K562 (cell line): ENCODE data around the gene C2orf92. TPM values are rescaled to one million over a fixed set of nuclear protein-coding genes. Genes with fewer than 3 reads are reported as not detected.
A peak's percentile ranks its signal among the peaks of the same experiment; 100 is the strongest.

Source experiments
- ATAC-seq: fragments of 200-7000 bp; cut with Tn5 transposase; 3 replicates; pipeline ENCODE4 v1.9.1; 2020; ENCODE audit warnings: moderate library complexity
- BruUV-seq: library from RNA; stranded (reverse); fragments of 400-500 nt; replicated peaks from 2 replicates; lab custom pipeline; 2021; lab: Mats Ljungman, UMichigan
- CTCF ChIA-PET: fragments of 300-600 bp; formaldehyde crosslinking; extraction: SDS; loops from one replicate; lab custom pipeline; 2021; ENCODE audit warnings: low intra/inter-chr PET ratio; lab: Yijun Ruan, JAX
- POLR2A ChIA-PET: fragments of 300-600, 350-650 bp; sonication (Branson Sonifier 250); formaldehyde crosslinking; extraction: SDS; loops from one replicate; lab custom pipeline; 2021; ENCODE audit warnings: antibody characterized with exemption, inconsistent platforms; lab: Yijun Ruan, JAX
- DNase-seq, 4 experiments: peaks; one replicate each; pipeline versions ENCODE4 v3.0.0 to v3.0.0-alpha.2; 2011 to 2018; ENCODE audit warnings: low spot score in 3 of 4, mixed read lengths in 3 of 4; ENCODE audit errors: extremely low read depth in 1 of 4
- FAIRE-seq: peaks from 2 replicates; lab custom pipeline; 2011; peaks lifted over from hg19 to GRCh38; lab: Jason Lieb, UNC
- H2AFZ ChIP-seq: 2 replicates; pipeline ENCODE4 v1.6.0; 2011; ENCODE audit warnings: low read depth, low read length, control low read depth, inconsistent platforms
- H3K27ac ChIP-seq: fragments of 200-600 bp; 3 replicates; pipeline ENCODE4 v1.8.0; 2011; ENCODE audit warnings: low read depth, mild to moderate bottlenecking, control low read depth, inconsistent platforms, low read length, moderate library complexity, mixed read lengths; ENCODE audit errors: extremely low read depth
- H3K27me3 ChIP-seq, 2 experiments: fragments of 300-600 bp in 1 of 2; 2 replicates in 1 of 2; 3 replicates in 1 of 2; pipeline versions ENCODE4 v1.6.0 to v1.8.0; 2011; ENCODE audit warnings: inconsistent platforms in 2 of 2, low read length in 2 of 2, mild to moderate bottlenecking in 1 of 2, mixed read lengths in 1 of 2, moderate library complexity in 1 of 2; ENCODE audit not compliant: control insufficient read depth in 2 of 2, insufficient read depth in 2 of 2
- H3K36me3 ChIP-seq: fragments of 300-600 bp; 3 replicates; pipeline ENCODE4 v1.8.0; 2011; ENCODE audit warnings: mild to moderate bottlenecking, low read length, inconsistent platforms; ENCODE audit not compliant: control insufficient read depth, insufficient read depth
- H3K4me1 ChIP-seq, 2 experiments: fragments of 200-600 bp in 1 of 2; replicated peaks in 1 of 2; 2 replicates in 1 of 2; 3 replicates in 1 of 2; pipeline versions ENCODE4 v1.5.1 to v1.8.0; 2011; ENCODE audit warnings: inconsistent platforms in 2 of 2, low read length in 2 of 2, mild to moderate bottlenecking in 1 of 2, mixed read lengths in 1 of 2, moderate library complexity in 1 of 2; ENCODE audit not compliant: control insufficient read depth in 2 of 2, insufficient read depth in 2 of 2
- H3K4me2 ChIP-seq: 2 replicates; pipeline ENCODE4 v1.6.1; 2011; ENCODE audit warnings: low read length, control low read depth, inconsistent platforms, mixed read lengths; ENCODE audit not compliant: insufficient read depth
- H3K4me3 ChIP-seq: fragments of 200-600 bp; sonication (generic), shearing (Covaris generic); 2 replicates; pipeline ENCODE4 v1.5.1; 2016; ENCODE audit warnings: control low read depth, inconsistent platforms
- H3K79me2 ChIP-seq: fragments of 200-600 bp; 3 replicates; pipeline ENCODE4 v1.8.0; 2011; ENCODE audit warnings: low read length, inconsistent platforms; ENCODE audit not compliant: control insufficient read depth, insufficient read depth
- H3K9ac ChIP-seq, 2 experiments: 2 replicates each; pipeline versions ENCODE4 v1.6.0 to v1.6.1; 2011; ENCODE audit warnings: low read depth in 2 of 2, low read length in 2 of 2, control low read depth in 1 of 2, inconsistent platforms in 1 of 2, mild to moderate bottlenecking in 1 of 2, mixed read lengths in 1 of 2; ENCODE audit not compliant: insufficient read depth in 1 of 2
- H3K9me1 ChIP-seq: one replicate; pipeline ENCODE4 v1.6.0; 2011; ENCODE audit warnings: inconsistent platforms, mild to moderate bottlenecking, low read length, moderate library complexity; ENCODE audit not compliant: control insufficient read depth, insufficient read depth
- H3K9me3 ChIP-seq: replicated peaks from 2 replicates; pipeline ENCODE4 v1.5.1; 2011; ENCODE audit warnings: low read depth, low read length, inconsistent platforms; ENCODE audit not compliant: control insufficient read depth, insufficient read depth
- H4K20me1 ChIP-seq: replicated peaks from 2 replicates; pipeline ENCODE4 v1.6.1; 2011; ENCODE audit warnings: low read length, inconsistent platforms, mixed read lengths; ENCODE audit not compliant: control insufficient read depth, insufficient read depth
- CBX8 ChIP-seq: fragments of 200-600 bp; sonication (generic); IDR thresholded peaks from 2 replicates; pipeline ENCODE4 v1.6.1; 2012; ENCODE audit warnings: borderline replicate concordance, mixed run types, low read depth, mild to moderate bottlenecking, moderate library complexity, mixed read lengths, low read length, control low read depth, inconsistent platforms; ENCODE audit not compliant: poor library complexity, severe bottlenecking; ENCODE audit errors: extremely low read depth
- SIN3A ChIP-seq, 2 experiments: fragments of 150-350 bp in 1 of 2; IDR thresholded peaks; 2 replicates each; pipeline ENCODE4 v1.6.1; 2011 to 2016; ENCODE audit warnings: borderline replicate concordance in 2 of 2, low read depth in 2 of 2, low read length in 2 of 2, mild to moderate bottlenecking in 2 of 2, moderate library complexity in 2 of 2; ENCODE audit not compliant: control insufficient read depth in 1 of 2
- SMARCA4 ChIP-seq: fragments of 450-650 bp; IDR thresholded peaks from 2 replicates; pipeline ENCODE4 v1.6.1; 2016
- TAL1 ChIP-seq: fragments of 450-650 bp; IDR thresholded peaks from 2 replicates; pipeline ENCODE4 v1.6.1; 2016; ENCODE audit warnings: mild to moderate bottlenecking
- THRB ChIP-seq: fragments of 450-650 bp; formaldehyde crosslinking; conservative IDR thresholded peaks from 2 replicates; pipeline ENCODE4 v1.4.0; 2022; ENCODE audit warnings: mild to moderate bottlenecking, missing genetic modification characterization
- U2AF2 ChIP-seq: fragments of 200-400 bp; formaldehyde crosslinking; optimal IDR thresholded peaks from 2 replicates; pipeline ENCODE3; 2017; ENCODE audit warnings: low read depth, mild to moderate bottlenecking, low read length
- WGBS: fragments of 100-300 bp; shearing (Covaris generic); methylation state at CpG from one replicate; pipeline ENCODE4 v1.1.6; 2016; ENCODE audit warnings: low coverage, mixed read lengths; ENCODE audit not compliant: insufficient coverage; ENCODE audit errors: missing lambda C conversion rate; 5-methylcytosine and 5-hydroxymethylcytosine counted together
- in situ Hi-C: fragments of 300-500 bp; cut with MboI; formaldehyde crosslinking; loops from 4 replicates; pipeline ENCODE4 v1.15.0; 2018; ENCODE audit warnings: inconsistent platforms, mixed read lengths
- intact Hi-C: fragments of 100-400 bp; cut with micrococcal nuclease; formaldehyde crosslinking; loops from 2 replicates; pipeline ENCODE4 v1.14.2; 2022
- polyA plus RNA-seq, 8 experiments: library from polyadenylated mRNA; depleted of rRNA in 4 of 8; stranded (reverse) in 5 of 8; unstranded in 3 of 8; fragments of >200 nt; fragmentation: Nextera tagmentation in 2 of 8; fragmentation: Illumina TruSeq in 1 of 8; extraction: Ambion mirVana in 2 of 8; extraction: Trizol in 1 of 8; gene quantifications; 2 replicates each; pipeline versions ENCODE4 v1.2.1 to v1.2.3, GENCODE V29; 2011 to 2014; ENCODE audit warnings: inconsistent platforms in 1 of 8, missing spikeins in 1 of 8
- total RNA-seq, 7 experiments: library from RNA; depleted of rRNA in 6 of 7; stranded (reverse); fragments of >200 nt in 6 of 7; fragmentation: Illumina TruSeq in 2 of 7; extraction: Trizol in 2 of 7; gene quantifications; 2 replicates each; pipeline versions ENCODE4 v1.2.1 to v1.2.3, GENCODE V29; 2011 to 2021; ENCODE audit warnings: low replicate concordance in 1 of 7
- TF ChIP-seq, protein P1 (sequence below): fragments of 450-650 bp; IDR thresholded peaks from 2 replicates; pipeline ENCODE4 v1.6.1; 2016

The C2orf92 gene
- total and polyA plus RNA-seq, 9 of the 15 experiments (the other 6 are each of a cell fraction or from before 2014, with no cell fraction given): 0.65 to 6.8 (median 3.6) TPM

DNA sequence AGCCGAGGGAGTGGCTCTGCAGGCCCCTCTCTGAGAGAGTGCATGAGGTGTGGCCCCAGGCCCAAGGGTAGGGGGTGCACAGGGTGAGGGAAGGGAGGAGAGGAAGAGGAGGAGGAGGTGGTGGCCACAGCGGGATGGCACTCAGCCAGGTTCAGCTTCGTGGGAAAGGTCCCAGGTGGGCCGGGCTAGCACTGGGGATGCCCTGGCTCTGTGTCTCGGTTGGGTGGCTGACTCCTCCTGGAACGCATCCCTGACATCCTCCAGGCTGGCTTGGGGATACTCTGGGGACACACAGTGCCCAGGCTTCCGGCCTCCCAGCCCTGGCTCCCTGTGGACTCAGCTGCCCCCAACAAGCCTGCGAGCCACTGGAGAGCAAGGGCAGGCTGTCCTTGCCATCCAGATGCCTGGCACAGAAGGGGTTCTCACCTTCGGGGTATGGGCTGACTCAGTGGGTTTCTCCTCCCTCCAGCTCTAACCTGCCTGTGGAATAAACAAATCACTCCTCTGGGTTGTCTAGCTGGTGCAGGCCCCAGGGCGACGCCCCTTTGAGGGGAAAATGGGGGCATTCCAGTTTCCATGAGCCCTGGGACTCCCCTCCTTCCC lies 43.3 kb downstream of the C2orf92 start:
- 60% methylated on average over 9 of the region's 11 CpGs for WGBS
- no TSS peak for BruUV-seq
- in situ Hi-C loops (no loop called here), intact Hi-C loops (no loop called here)
- FAIRE-seq: no peak
- H4K20me1 ChIP-seq: 0 out of 2 replicates have a peak, but pooled peaks cover 4% of the 10 kb centered on the region
- TF ChIP-seq CBX8: no peak
- no peak for TF ChIP-seq TAL1
- no peak for TF ChIP-seq THRB
- no peak for TF ChIP-seq SMARCA4
- TF ChIP-seq, protein P1, sequence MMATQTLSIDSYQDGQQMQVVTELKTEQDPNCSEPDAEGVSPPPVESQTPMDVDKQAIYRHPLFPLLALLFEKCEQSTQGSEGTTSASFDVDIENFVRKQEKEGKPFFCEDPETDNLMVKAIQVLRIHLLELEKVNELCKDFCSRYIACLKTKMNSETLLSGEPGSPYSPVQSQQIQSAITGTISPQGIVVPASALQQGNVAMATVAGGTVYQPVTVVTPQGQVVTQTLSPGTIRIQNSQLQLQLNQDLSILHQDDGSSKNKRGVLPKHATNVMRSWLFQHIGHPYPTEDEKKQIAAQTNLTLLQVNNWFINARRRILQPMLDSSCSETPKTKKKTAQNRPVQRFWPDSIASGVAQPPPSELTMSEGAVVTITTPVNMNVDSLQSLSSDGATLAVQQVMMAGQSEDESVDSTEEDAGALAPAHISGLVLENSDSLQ: no peak
- no peak for TF ChIP-seq U2AF2
- no peak for TF ChIP-seq SIN3A (IDR thresholded peaks at IDR 0.05; ENCODE audit: borderline replicate concordance in 2 of 2, control insufficient read depth in 1 of 2, low read depth in 2 of 2, low read length in 2 of 2)
- no peak overlapping the region for H3K4me3 ChIP-seq
- no peaks in the 10 kb centered on the region; a peak in 1 of 5 replicates for H3K27me3 ChIP-seq
- no peaks in the 10 kb centered on the region; the same call in 1 of the 2 replicates for H3K9me3 ChIP-seq
- POLR2A ChIA-PET: interaction anchor here (1.0 kb wide), 1 partner anchor 9 kb away, joined by 3 read pairs; no protein-coding TSS in a partner anchor
- no peak for ATAC-seq
- H3K9me1 ChIP-seq: peaks cover 3% of the 10 kb centered on the region
- no peak overlapping the region for H3K4me2 ChIP-seq
- H3K36me3 ChIP-seq: no peaks in the 10 kb centered on the region
- H3K4me1 ChIP-seq: peaks cover 24 to 45% of the 10 kb centered on the region in 2 experiments
- no peak for DNase-seq
- peak overlapping the region in 1 of 2 experiments; percentile 78; a peak in 2 of 4 replicates for H3K9ac ChIP-seq
- no peak overlapping the region for H3K27ac ChIP-seq
- 0 out of 2 replicates have a peak overlapping the region, but pooled peaks have one; percentile 8 for H2AFZ ChIP-seq
- no peaks in the 10 kb centered on the region for H3K79me2 ChIP-seq
- CTCF ChIA-PET: no interaction called here
